IPS-18a (cell line): ENCODE results near the gene TMEM213.

ENCODE experiments used
- H3K27ac ChIP-seq: one replicate; pipeline ENCODE4 v1.5.1; 2013; ENCODE audit warnings: low read length
- H3K27me3 ChIP-seq: one replicate; pipeline ENCODE4 v1.6.1; 2013; ENCODE audit warnings: mild to moderate bottlenecking, low read length; ENCODE audit not compliant: control insufficient read depth, insufficient read depth
- H3K36me3 ChIP-seq: one replicate; pipeline ENCODE4 v1.6.1; 2013; ENCODE audit warnings: low read depth, low read length; ENCODE audit not compliant: control insufficient read depth
- H3K4me1 ChIP-seq: one replicate; pipeline ENCODE4 v1.6.1; 2013; ENCODE audit warnings: low read depth, low read length; ENCODE audit not compliant: control insufficient read depth
- H3K4me3 ChIP-seq: one replicate; pipeline ENCODE4 v1.5.1; 2013; ENCODE audit warnings: low read length
- H3K9ac ChIP-seq: one replicate; pipeline ENCODE4 v1.6.1; 2013; ENCODE audit warnings: mild to moderate bottlenecking, low read length, moderate library complexity
- H3K9me3 ChIP-seq: one replicate; pipeline ENCODE4 v1.6.1; 2013; ENCODE audit warnings: low read depth, low read length; ENCODE audit not compliant: control insufficient read depth

TMEM213 gene

DNA sequence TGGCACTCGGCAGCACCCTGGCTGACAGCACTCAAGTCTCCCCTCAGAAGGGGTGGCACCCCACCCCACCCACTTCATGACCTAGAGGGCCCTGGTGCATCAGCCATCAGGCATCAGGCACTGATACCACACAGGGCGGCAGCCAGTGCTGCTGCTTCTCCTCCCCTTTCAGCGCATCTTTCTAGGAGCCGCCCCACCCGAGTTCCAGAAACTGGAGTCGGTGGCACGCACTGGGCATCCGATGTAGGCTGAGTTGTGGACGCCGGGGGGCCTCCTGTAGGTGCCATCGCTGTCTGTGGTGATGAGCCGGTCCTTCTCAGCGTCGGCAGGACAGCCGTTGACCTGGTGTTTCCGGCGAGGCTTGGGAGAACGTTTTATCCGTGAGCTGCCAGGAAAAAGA is 70.0 kb downstream of the TMEM213 start:
- H3K36me3 ChIP-seq, result peaks cover 32% of the 10 kb centered on the region
- H3K9me3 ChIP-seq, result no peaks in the 10 kb centered on the region
- no peaks in the 10 kb centered on the region for H3K27me3 ChIP-seq
- no peak overlapping the region for H3K27ac ChIP-seq
- H3K9ac ChIP-seq, result no peak overlapping the region
- H3K4me3 ChIP-seq, result no peak overlapping the region
- no peaks in the 10 kb centered on the region for H3K4me1 ChIP-seq

DNA sequence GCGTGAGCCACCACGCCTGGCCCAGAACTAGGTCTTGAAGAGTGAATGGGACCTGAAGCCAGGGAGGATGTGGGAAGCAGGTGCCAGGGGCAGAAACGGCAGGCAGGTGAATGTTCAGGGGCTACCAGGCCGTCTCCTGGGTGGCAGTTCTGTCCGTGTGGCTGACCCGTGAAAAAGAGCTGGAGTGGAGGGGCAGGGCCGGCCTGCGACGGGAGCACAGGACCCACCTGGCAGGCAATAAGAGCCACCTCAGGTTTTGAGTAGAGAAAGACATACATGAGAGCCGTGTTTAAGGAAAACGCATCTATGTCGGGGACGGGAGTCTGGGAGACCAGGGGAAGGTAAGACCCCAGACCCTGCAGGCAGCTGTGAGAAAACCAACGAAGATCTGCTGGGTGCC is 70.9 kb downstream of the TMEM213 start:
- Histone ChIP-seq H3K9me3 (no peaks in the 10 kb centered on the region), H3K4me3 (no peak overlapping the region), H3K4me1 (no peaks in the 10 kb centered on the region), H3K36me3 (peaks cover 28% of the 10 kb centered on the region), H3K9ac (no peak overlapping the region), H3K27ac (no peak overlapping the region), H3K27me3 (no peaks in the 10 kb centered on the region)

DNA sequence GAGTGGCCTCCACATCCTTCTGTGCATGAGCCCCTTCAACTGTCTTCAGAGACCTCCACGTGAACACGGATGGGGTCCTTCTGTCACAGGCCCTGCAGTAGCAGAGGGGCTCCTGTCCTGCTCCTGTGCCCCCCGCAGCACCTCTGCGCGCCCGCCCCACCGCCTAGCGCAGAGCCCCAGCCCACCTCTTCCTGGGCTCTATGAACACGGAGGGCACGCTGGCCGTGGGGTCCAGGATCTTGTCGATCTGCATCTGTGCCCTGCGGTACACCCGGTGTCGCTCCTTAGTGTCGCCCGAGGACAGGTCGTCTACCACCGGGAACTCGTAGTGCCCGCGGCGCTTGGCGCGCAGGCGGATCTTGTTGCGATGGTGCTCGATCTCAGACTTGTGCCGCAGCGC is 71.6 kb downstream of the TMEM213 start:
- Histone ChIP-seq H3K4me3 (no peak overlapping the region), H3K9me3 (no peaks in the 10 kb centered on the region), H3K9ac (no peak overlapping the region), H3K27me3 (no peaks in the 10 kb centered on the region), H3K36me3 (peaks cover 21% of the 10 kb centered on the region), H3K4me1 (no peaks in the 10 kb centered on the region), H3K27ac (no peak overlapping the region)

DNA sequence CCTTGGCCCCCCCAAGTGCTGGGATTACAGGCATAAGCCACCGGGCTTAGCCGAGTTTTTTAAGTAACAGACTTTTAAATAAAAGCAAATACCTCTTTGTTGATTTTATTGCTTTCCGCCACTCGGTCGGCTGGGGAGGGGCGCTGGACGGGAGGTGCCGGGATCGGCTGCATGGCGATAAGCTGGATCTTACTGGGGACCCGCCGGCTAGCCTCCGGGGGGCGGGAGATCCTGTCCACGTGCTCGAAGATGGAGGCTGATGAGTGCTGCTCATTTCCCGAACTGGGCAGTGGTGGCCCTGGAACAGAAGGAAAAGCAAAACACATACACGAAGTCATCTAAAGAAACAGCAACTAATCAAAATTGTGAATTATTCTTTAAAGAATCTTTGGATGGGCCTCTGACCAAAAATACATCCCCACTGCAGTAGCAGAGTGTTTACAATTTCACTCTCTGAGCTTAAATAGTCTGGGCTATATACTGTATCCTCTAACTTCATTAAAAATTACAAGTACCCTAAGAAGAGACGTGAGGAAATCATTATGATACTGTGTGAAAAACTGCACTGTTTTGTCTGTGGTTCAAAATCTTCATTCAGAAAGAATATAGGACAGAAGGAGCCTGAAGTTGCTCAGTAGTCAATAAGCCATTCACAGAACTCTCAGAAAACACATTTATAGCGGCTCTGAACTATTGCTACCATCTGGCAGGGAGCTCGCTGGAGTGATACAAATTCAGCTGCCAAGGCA is 73.4 kb downstream of the TMEM213 start:
- H3K4me1 ChIP-seq, result no peaks in the 10 kb centered on the region
- H3K27me3 ChIP-seq, result no peaks in the 10 kb centered on the region
- peaks cover 20% of the 10 kb centered on the region for H3K36me3 ChIP-seq
- no peak overlapping the region for H3K27ac ChIP-seq
- H3K9me3 ChIP-seq, result no peaks in the 10 kb centered on the region
- no peak overlapping the region for H3K9ac ChIP-seq
- no peak overlapping the region for H3K4me3 ChIP-seq

DNA sequence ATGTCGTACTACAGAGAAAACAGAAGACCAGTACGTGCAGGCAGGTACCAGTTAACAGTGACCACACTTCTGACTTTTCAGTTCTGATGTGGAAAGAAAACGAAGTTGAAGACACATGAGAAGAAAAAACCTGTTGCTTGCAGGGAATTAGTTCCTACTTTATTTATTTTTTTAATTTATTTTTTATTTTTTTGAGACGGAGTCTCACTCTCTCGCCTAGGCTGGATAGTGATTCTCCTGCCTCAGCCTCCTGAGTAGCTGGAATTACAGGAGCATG is 74.0 kb downstream of the TMEM213 start:
- Histone ChIP-seq H3K36me3 (peaks cover 20% of the 10 kb centered on the region), H3K9me3 (no peaks in the 10 kb centered on the region), H3K27ac (no peak overlapping the region), H3K9ac (no peak overlapping the region), H3K4me3 (no peak overlapping the region), H3K27me3 (no peaks in the 10 kb centered on the region), H3K4me1 (no peaks in the 10 kb centered on the region)

DNA sequence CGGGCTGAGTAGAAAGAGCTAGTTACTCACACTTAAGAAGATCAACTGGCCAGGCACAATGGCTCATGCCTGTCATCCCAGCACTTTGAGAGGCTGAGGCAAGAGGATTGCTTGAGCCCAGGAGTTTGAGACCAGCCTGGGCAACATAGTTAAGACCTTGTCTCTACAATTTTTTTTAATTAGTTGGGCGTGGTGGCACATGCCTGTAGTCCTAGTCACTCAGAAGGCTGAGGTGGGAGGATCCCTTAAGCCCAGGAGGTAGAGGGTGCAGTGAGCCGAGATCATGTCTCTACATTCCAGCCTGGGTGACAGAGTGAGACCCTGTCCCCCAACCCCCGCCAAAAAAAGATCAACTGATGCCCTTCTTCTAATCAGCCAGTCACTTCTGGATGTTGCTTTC is 74.8 kb downstream of the TMEM213 start:
- Histone ChIP-seq H3K27me3 (no peaks in the 10 kb centered on the region), H3K4me1 (no peaks in the 10 kb centered on the region), H3K9ac (no peak overlapping the region), H3K4me3 (no peak overlapping the region), H3K36me3 (peaks cover 18% of the 10 kb centered on the region), H3K9me3 (no peaks in the 10 kb centered on the region), H3K27ac (no peak overlapping the region)

DNA sequence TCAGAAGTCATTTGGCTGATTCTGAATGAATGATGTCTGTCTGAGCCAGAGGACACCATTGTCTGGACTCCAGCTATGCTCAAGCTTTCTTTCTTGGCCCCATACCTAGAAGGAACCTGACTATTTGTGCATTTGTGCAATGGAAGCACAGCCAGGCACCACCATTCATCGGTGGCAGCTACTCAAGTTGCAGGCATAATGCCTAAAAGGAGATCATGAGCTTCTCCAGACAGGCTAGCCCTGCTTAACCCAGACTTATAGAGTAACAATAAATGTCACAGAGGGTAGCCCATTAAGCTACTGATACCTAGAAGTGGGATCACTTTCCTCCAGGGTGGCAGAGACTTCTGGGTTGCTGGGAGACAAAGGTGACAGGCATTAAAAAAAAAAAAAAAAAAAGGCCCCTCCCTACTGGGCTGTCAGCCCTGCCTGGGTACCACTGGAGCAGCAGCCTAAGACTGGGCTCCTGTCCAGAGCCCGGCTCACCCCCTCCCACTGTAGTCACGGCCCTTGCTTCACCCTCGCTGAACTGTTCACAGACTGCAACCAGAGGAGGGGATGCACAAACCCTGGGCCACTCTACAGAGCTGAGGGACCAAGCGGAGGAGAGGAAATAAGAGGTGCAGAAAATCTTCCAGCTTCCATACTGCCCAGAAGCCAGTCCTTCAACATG is 75.6 kb downstream of the TMEM213 start:
- no peak overlapping the region for H3K9ac ChIP-seq
- H3K4me1 ChIP-seq, result no peaks in the 10 kb centered on the region
- peaks cover 11% of the 10 kb centered on the region for H3K36me3 ChIP-seq
- no peak overlapping the region for H3K27ac ChIP-seq
- H3K27me3 ChIP-seq, result no peaks in the 10 kb centered on the region
- H3K4me3 ChIP-seq, result no peak overlapping the region
- H3K9me3 ChIP-seq, result no peaks in the 10 kb centered on the region

DNA sequence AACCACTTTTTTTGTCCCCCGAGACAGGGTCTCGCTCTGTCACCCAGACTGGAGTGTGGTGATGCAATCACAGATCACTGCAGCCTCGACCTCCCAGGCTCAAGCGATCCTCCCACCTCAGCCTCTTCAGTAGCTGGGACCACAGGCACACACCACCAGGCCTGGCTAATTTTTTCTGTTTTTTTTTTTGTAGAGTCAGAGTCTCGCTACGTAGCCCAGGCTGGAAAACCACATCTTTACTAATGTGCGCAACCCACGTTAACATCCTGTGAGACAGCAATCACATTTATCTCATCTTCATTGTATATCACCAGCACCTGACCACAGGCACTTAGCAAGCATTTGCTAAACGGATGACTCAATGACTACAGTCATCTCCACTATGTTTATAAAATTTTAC is 78.0 kb downstream of the TMEM213 start:
- peaks cover 19% of the 10 kb centered on the region for H3K36me3 ChIP-seq
- no peaks in the 10 kb centered on the region for H3K9me3 ChIP-seq
- H3K9ac ChIP-seq, result no peak overlapping the region
- no peak overlapping the region for H3K4me3 ChIP-seq
- no peak overlapping the region for H3K27ac ChIP-seq
- H3K27me3 ChIP-seq, result no peaks in the 10 kb centered on the region
- no peaks in the 10 kb centered on the region for H3K4me1 ChIP-seq

DNA sequence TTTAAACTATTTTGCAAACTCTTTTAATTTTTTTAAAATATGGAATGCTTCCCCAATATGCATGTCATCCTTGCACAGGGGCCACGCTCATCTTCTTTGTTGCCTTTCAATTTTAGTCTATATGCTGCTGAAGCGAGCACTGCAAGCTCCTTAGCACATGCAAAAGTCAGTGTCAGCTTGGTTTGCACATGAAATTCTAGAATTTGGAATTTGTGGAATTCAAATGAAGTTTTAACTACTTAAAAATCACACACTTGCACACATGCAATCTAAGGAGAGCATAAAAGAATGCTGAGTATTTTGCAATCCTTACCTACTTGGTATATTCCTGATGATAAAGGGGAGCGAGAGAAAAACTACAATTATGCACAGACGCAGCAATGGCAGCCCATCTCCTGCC is 78.5 kb downstream of the TMEM213 start:
- H3K36me3 ChIP-seq, result peaks cover 22% of the 10 kb centered on the region
- H3K4me3 ChIP-seq, result no peak overlapping the region
- H3K27me3 ChIP-seq, result no peaks in the 10 kb centered on the region
- no peaks in the 10 kb centered on the region for H3K9me3 ChIP-seq
- H3K27ac ChIP-seq, result no peak overlapping the region
- no peaks in the 10 kb centered on the region for H3K4me1 ChIP-seq
- no peak overlapping the region for H3K9ac ChIP-seq

DNA sequence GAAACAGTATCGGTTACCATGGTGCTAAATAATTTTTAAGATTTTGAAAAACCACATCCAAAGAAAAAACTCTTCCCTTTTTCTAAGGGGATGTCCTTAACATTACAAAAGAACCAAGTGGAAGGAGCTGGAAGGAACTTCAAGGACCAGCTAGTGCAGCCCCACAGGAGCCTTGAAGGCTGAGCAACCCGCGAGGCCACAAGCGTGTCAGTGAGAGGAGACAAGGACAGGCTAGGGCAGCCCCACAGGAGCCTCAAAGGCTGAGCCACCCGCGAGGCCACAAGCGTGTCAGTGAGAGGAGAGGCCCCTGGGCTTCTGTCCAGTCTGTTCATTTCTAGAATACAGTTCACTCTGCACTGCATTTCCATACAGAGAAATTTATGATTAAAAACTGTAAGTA is 80.3 kb downstream of the TMEM213 start:
- Histone ChIP-seq H3K4me1 (no peaks in the 10 kb centered on the region), H3K27me3 (no peaks in the 10 kb centered on the region), H3K36me3 (peaks cover 20% of the 10 kb centered on the region), H3K9ac (no peak overlapping the region), H3K9me3 (no peaks in the 10 kb centered on the region), H3K4me3 (no peak overlapping the region), H3K27ac (no peak overlapping the region)

DNA sequence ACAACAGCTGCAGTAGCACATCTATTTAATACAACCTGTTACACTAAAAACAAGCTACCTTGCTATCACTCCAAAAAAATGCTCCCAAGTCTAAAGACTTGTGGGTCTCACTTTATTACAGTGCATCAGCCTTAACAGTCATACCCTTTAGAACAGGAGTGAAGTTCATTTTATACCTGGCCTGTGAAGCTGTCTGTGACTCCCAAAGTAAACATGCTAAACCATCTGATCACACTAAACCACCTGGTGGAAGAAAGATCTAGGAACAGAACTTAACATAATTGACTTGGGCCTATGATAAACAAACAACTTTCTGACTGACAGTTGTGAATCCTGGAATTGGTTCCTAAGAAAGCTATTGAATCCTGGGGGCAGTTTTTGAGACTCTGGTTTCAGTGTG is 81.1 kb downstream of the TMEM213 start:
- Histone ChIP-seq H3K9me3 (no peaks in the 10 kb centered on the region), H3K4me3 (no peak overlapping the region), H3K4me1 (no peaks in the 10 kb centered on the region), H3K27ac (no peak overlapping the region), H3K9ac (no peak overlapping the region), H3K27me3 (no peaks in the 10 kb centered on the region), H3K36me3 (peaks cover 20% of the 10 kb centered on the region)

DNA sequence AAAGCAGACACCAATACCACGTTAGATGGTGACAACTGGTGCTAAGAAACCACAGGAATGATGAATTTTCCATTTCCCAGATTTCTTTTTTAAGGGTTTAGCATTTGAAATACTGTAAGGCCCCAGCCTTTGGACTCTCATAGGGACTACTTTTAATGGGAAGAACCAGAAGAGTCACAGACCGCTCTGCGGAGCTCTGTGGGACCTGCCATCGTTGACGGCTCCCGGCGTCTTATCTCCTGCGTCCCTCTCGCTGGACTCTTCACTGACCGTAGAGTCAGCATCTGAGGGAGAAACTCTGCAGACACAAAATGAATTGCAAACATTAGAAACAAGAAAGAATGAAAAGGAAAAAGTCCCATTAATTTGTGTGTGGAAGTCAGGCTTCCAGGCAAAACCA is 81.6 kb downstream of the TMEM213 start:
- H3K4me3 ChIP-seq, result no peak overlapping the region
- H3K36me3 ChIP-seq, result peaks cover 20% of the 10 kb centered on the region
- no peak overlapping the region for H3K9ac ChIP-seq
- no peaks in the 10 kb centered on the region for H3K4me1 ChIP-seq
- H3K9me3 ChIP-seq, result no peaks in the 10 kb centered on the region
- H3K27ac ChIP-seq, result no peak overlapping the region
- H3K27me3 ChIP-seq, result no peaks in the 10 kb centered on the region
